Activated T-helper 2 cell treated with anti-CD3 and anti-CD28 coated beads, Interferon-gamma antibody, Interleukin-2, Interleukin-4, amounts not matched to agents 10 μg/mL and 5 μg/mL and 100 μg/mL, durations not matched to agents 14 hours and 24 hours and 36 hours (primary cell): ENCODE results near the gene CIPC. TPM values are rescaled to one million over a fixed set of nuclear protein-coding genes. Genes with fewer than 3 reads are reported as not detected.

Source experiments
- DNase-seq: peaks from one replicate; pipeline ENCODE4 v3.0.0; 2021; ENCODE audit warnings: low spot score
- H3K27ac Mint-ChIP-seq: one replicate; pipeline ENCODE4 v1.8.0; 2021; ENCODE audit warnings: mixed read lengths
- H3K27me3 Mint-ChIP-seq: one replicate; pipeline ENCODE4 v1.8.0; 2021; ENCODE audit warnings: low read depth, mixed read lengths
- H3K36me3 Mint-ChIP-seq: one replicate; pipeline ENCODE4 v1.8.0; 2021; ENCODE audit warnings: low read depth, mixed read lengths
- H3K4me1 Mint-ChIP-seq: one replicate; pipeline ENCODE4 v1.8.0; 2021; ENCODE audit warnings: low read depth, mixed read lengths
- H3K4me3 Mint-ChIP-seq: one replicate; pipeline ENCODE4 v1.8.0; 2021; ENCODE audit warnings: low read depth, mild to moderate bottlenecking, moderate library complexity, mixed read lengths
- H3K9me3 Mint-ChIP-seq: one replicate; pipeline ENCODE4 v1.8.0; 2021; ENCODE audit warnings: mixed read lengths
- intact Hi-C: fragments of 100-400 bp; cut with micrococcal nuclease; formaldehyde crosslinking; loops from one replicate; pipeline ENCODE4 v1.15.1; 2023
- total RNA-seq: library from RNA; stranded (reverse); gene quantifications from 2 replicates; pipeline ENCODE4 v1.2.3, GENCODE V29; 2022

Gene CIPC
- total RNA-seq, 1 donor from 2014 or later = 11.3 TPM

- intact Hi-C loops = loop anchor here (1.0 to 10.0 kb wide), 6 partner anchors 56 to 946 kb away; partner anchors contain the start of genes GPATCH2L, GSTZ1 and VIPAS39
- peak overlapping the region; percentile 97 for H3K27ac Mint-ChIP-seq
- H3K36me3 Mint-ChIP-seq = no peaks in the 10 kb centered on the region
- DNase-seq = peak; percentile 20
- no peaks in the 10 kb centered on the region for H3K27me3 Mint-ChIP-seq
- H3K9me3 Mint-ChIP-seq = no peaks in the 10 kb centered on the region
- H3K4me3 Mint-ChIP-seq = peak overlapping the region; percentile 91
- peaks cover 24% of the 10 kb centered on the region for H3K4me1 Mint-ChIP-seq
These were observed 683 bp downstream of the CIPC start for GRCh38 chr14:77098529-77099353.

- H3K36me3 Mint-ChIP-seq = no peaks in the 10 kb centered on the region
- DNase-seq = no peak
- H3K27me3 Mint-ChIP-seq = no peaks in the 10 kb centered on the region
- intact Hi-C loops = loop anchor here (2.0 to 10.0 kb wide), 4 partner anchors 57 to 947 kb away; partner anchors contain the start of gene GPATCH2L
- H3K9me3 Mint-ChIP-seq = no peaks in the 10 kb centered on the region
- peak overlapping the region; percentile 91 for H3K4me3 Mint-ChIP-seq
- H3K27ac Mint-ChIP-seq = no peak overlapping the region
- peaks cover 23% of the 10 kb centered on the region for H3K4me1 Mint-ChIP-seq
These were observed 1.5 kb downstream of the CIPC start for GRCh38 chr14:77099425-77100167.

GRCh38 chr14:77100961-77101360 lies 2.9 kb downstream of the CIPC start:
- H3K4me1 Mint-ChIP-seq = peaks cover 17% of the 10 kb centered on the region
- H3K4me3 Mint-ChIP-seq = no peak overlapping the region
- H3K9me3 Mint-ChIP-seq = no peaks in the 10 kb centered on the region
- no peaks in the 10 kb centered on the region for H3K27me3 Mint-ChIP-seq
- H3K36me3 Mint-ChIP-seq = no peaks in the 10 kb centered on the region
- intact Hi-C loops = no loop called here
- no peak for DNase-seq
- H3K27ac Mint-ChIP-seq = no peak overlapping the region

- Mint-ChIP-seq H3K4me3 (no peak overlapping the region), H3K36me3 (peaks cover 3% of the 10 kb centered on the region), H3K4me1 (peaks cover 13% of the 10 kb centered on the region), H3K9me3 (no peaks in the 10 kb centered on the region), H3K27ac (no peak overlapping the region), H3K27me3 (no peaks in the 10 kb centered on the region)
- intact Hi-C loops = no loop called here
- no peak for DNase-seq
These were observed 4.1 kb downstream of the CIPC start for GRCh38 chr14:77102154-77102553.

- intact Hi-C loops = no loop called here
- no peak overlapping the region for H3K4me3 Mint-ChIP-seq
- no peaks in the 10 kb centered on the region for H3K9me3 Mint-ChIP-seq
- peaks cover 10% of the 10 kb centered on the region for H3K36me3 Mint-ChIP-seq
- no peak overlapping the region for H3K27ac Mint-ChIP-seq
- H3K4me1 Mint-ChIP-seq = peaks cover 10% of the 10 kb centered on the region
- H3K27me3 Mint-ChIP-seq = no peaks in the 10 kb centered on the region
- DNase-seq = no peak
These were observed 5.4 kb downstream of the CIPC start for GRCh38 chr14:77103475-77103874.

- Mint-ChIP-seq H3K4me3 (no peak overlapping the region), H3K27me3 (no peaks in the 10 kb centered on the region), H3K36me3 (peaks cover 14% of the 10 kb centered on the region), H3K4me1 (peaks cover 7% of the 10 kb centered on the region), H3K27ac (no peak overlapping the region), H3K9me3 (no peaks in the 10 kb centered on the region)
- intact Hi-C loops = no loop called here
- DNase-seq = no peak
These were observed 5.9 kb downstream of the CIPC start for GRCh38 chr14:77103951-77104350.

GRCh38 chr14:77104393-77104792 lies 6.3 kb downstream of the CIPC start:
- intact Hi-C loops = no loop called here
- Mint-ChIP-seq H3K4me1 (peaks cover 3% of the 10 kb centered on the region), H3K27ac (no peak overlapping the region)

GRCh38 chr14:77105145-77105939 lies 7.3 kb downstream of the CIPC start:
- H3K9me3 Mint-ChIP-seq = no peaks in the 10 kb centered on the region
- H3K36me3 Mint-ChIP-seq = peaks cover 21% of the 10 kb centered on the region
- intact Hi-C loops = no loop called here
- no peaks in the 10 kb centered on the region for H3K4me1 Mint-ChIP-seq
- no peaks in the 10 kb centered on the region for H3K27me3 Mint-ChIP-seq
- no peak overlapping the region for H3K4me3 Mint-ChIP-seq
- DNase-seq = no peak
- H3K27ac Mint-ChIP-seq = no peak overlapping the region

More at GRCh38 chr14:77104393-77104792, 6.3 kb downstream of the CIPC start:
- Mint-ChIP-seq H3K4me3 (no peak overlapping the region), H3K9me3 (no peaks in the 10 kb centered on the region), H3K27me3 (no peaks in the 10 kb centered on the region), H3K36me3 (peaks cover 16% of the 10 kb centered on the region)
- no peak for DNase-seq

GRCh38 chr14:77106666-77107065 lies 8.6 kb downstream of the CIPC start:
- H3K4me1 Mint-ChIP-seq = no peaks in the 10 kb centered on the region
- intact Hi-C loops = no loop called here
- H3K27ac Mint-ChIP-seq = no peak overlapping the region
- H3K27me3 Mint-ChIP-seq = no peaks in the 10 kb centered on the region
- H3K36me3 Mint-ChIP-seq = peaks cover 27% of the 10 kb centered on the region
- DNase-seq = no peak
- no peaks in the 10 kb centered on the region for H3K9me3 Mint-ChIP-seq
- no peak overlapping the region for H3K4me3 Mint-ChIP-seq

- H3K27ac Mint-ChIP-seq = no peak overlapping the region
- H3K36me3 Mint-ChIP-seq = peaks cover 30% of the 10 kb centered on the region
- no peaks in the 10 kb centered on the region for H3K9me3 Mint-ChIP-seq
These were observed 9.2 kb downstream of the CIPC start for GRCh38 chr14:77107228-77107627.

GRCh38 chr14:77108753-77109152 lies 10.7 kb downstream of the CIPC start:
- Mint-ChIP-seq H3K4me1 (no peaks in the 10 kb centered on the region), H3K4me3 (no peak overlapping the region), H3K36me3 (peaks cover 37% of the 10 kb centered on the region), H3K27me3 (no peaks in the 10 kb centered on the region), H3K9me3 (no peaks in the 10 kb centered on the region), H3K27ac (no peak overlapping the region)
- DNase-seq = no peak
- intact Hi-C loops = no loop called here

More at GRCh38 chr14:77107228-77107627, 9.2 kb downstream of the CIPC start:
- Mint-ChIP-seq H3K27me3 (no peaks in the 10 kb centered on the region), H3K4me1 (no peaks in the 10 kb centered on the region), H3K4me3 (no peak overlapping the region)
- no peak for DNase-seq
- intact Hi-C loops = no loop called here

GRCh38 chr14:77109656-77110055 lies 11.6 kb downstream of the CIPC start:
- H3K36me3 Mint-ChIP-seq = peaks cover 43% of the 10 kb centered on the region
- no peak overlapping the region for H3K4me3 Mint-ChIP-seq

More at GRCh38 chr14:77109656-77110055, 11.6 kb downstream of the CIPC start:
- intact Hi-C loops = no loop called here
- DNase-seq = no peak
- H3K9me3 Mint-ChIP-seq = no peaks in the 10 kb centered on the region
- no peaks in the 10 kb centered on the region for H3K4me1 Mint-ChIP-seq
- H3K27me3 Mint-ChIP-seq = no peaks in the 10 kb centered on the region
- no peak overlapping the region for H3K27ac Mint-ChIP-seq
